GM23248 (cell line): ENCODE results near the gene DPP8.

Source experiments
- EZH2 ChIP-seq: fragments of 200-600 bp; sonication (generic); IDR thresholded peaks from 2 replicates; pipeline ENCODE4 v1.6.1; 2018; ENCODE audit warnings: antibody characterized with exemption, mild to moderate bottlenecking; ENCODE audit not compliant: insufficient read depth, poor library complexity, severe bottlenecking
- EZH2phosphoT487 ChIP-seq: fragments of 200-600 bp; sonication (generic); IDR thresholded peaks from 2 replicates; pipeline ENCODE4 v1.6.1; 2018; ENCODE audit warnings: antibody characterized with exemption, moderate library complexity, mild to moderate bottlenecking, low read depth; ENCODE audit not compliant: insufficient read depth

- TF ChIP-seq EZH2 = no peak
- no peak for TF ChIP-seq EZH2phosphoT487
Observed at GRCh38 chr15:65426216-65426853, 91.2 kb downstream of the DPP8 start.
